ENCODE results near the gene MTHFR. TPM values are rescaled to one million over a fixed set of nuclear protein-coding genes. Genes with fewer than 3 reads are reported as not detected.

The MTHFR gene
- polyA plus RNA-seq, 1 of the 3 experiments (the other 2 are of a cell fraction), result 5.3 TPM

DNA sequence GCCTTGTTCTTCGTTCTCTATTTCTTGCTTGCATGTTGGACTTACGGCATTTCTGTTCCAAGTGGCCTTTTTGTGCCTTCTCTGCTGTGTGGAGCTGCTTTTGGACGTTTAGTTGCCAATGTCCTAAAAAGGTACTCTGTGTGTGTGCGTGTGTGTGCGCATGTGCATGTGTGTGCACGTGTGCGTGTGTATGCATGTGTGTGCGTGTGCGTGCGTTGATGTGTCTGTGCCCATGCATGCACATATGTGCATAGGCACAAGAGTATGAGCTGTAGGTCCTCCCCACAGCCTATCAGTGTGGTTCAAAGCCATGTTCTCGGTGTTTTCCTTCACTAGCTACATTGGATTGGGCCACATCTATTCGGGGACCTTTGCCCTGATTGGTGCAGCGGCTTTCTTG, 28.1 kb upstream of the MTHFR start:
- no peaks in the 10 kb centered on the region for H3K27me3 ChIP-seq (ENCODE audit: insufficient read depth)
- no peak for TF ChIP-seq RXRA (IDR thresholded peaks at IDR 0.05; ENCODE audit: borderline replicate concordance, low read depth)
- TF ChIP-seq YY1 (IDR thresholded peaks at IDR 0.05; ENCODE audit: low read depth), result no peak
- no peak for TF ChIP-seq TCF12 (IDR thresholded peaks at IDR 0.05)
- no peak for TF ChIP-seq RCOR1 (IDR thresholded peaks at IDR 0.05; ENCODE audit: low read length)
- TF ChIP-seq NFIC (IDR thresholded peaks at IDR 0.05; ENCODE audit: borderline replicate concordance), result no peak
- no peak for TF ChIP-seq USF1 (IDR thresholded peaks at IDR 0.05; ENCODE audit: borderline replicate concordance, low read depth)
- no peak for TF ChIP-seq MEF2A (IDR thresholded peaks at IDR 0.05; ENCODE audit: borderline replicate concordance, low read depth)
- no peak for TF ChIP-seq FOSL2 (IDR thresholded peaks at IDR 0.05; ENCODE audit: borderline replicate concordance, low read depth)
- no peak for TF ChIP-seq RFX5 (IDR thresholded peaks at IDR 0.05; ENCODE audit: low read length)
- no peak for TF ChIP-seq GABPA (IDR thresholded peaks at IDR 0.05; ENCODE audit: low read depth)
- no peak overlapping the region for H3K4me2 ChIP-seq
- H3K27ac ChIP-seq (ENCODE audit: low read depth in 2 of 2, low read length in 1 of 2), result no peak overlapping the region
- no peaks in the 10 kb centered on the region for H3K9me2 ChIP-seq
- no peaks in the 10 kb centered on the region for H3K9me3 ChIP-seq
- H3K4me3 ChIP-seq (ENCODE audit: low read depth in 2 of 2, low read length in 1 of 2), result no peak overlapping the region
- H3K4me1 ChIP-seq (ENCODE audit: control insufficient read depth in 1 of 2, insufficient read depth in 2 of 2, low read depth in 1 of 2, low read length in 1 of 2), result no peaks in the 10 kb centered on the region; a peak in 1 of 4 replicates
- H4K20me1 ChIP-seq (ENCODE audit: insufficient read depth), result peaks cover 4% of the 10 kb centered on the region; the same call in 1 of the 2 replicates
- H3K79me2 ChIP-seq (ENCODE audit: insufficient read depth), result no peaks in the 10 kb centered on the region
- no peaks in the 10 kb centered on the region for H3F3A ChIP-seq (replicated peaks; ENCODE audit: insufficient read depth)
- H3K9ac ChIP-seq, result no peak overlapping the region
- no peak overlapping the region for H2AFZ ChIP-seq (ENCODE audit: low read depth)
- POLR2A ChIA-PET, result no interaction called here
- no peak for DNase-seq
- WGBS (ENCODE audit: low lambda C conversion rate), result 94% methylated on average over 11 of the region's 13 CpGs
- H3K36me3 ChIP-seq (replicated peaks in 1 of 2; ENCODE audit: control insufficient read depth in 1 of 2, insufficient read depth in 2 of 2, low read length in 1 of 2), result peaks cover 23 to 82% of the 10 kb centered on the region in 2 experiments
- CTCF ChIA-PET, result interaction anchor here (1.5 kb wide), 1 partner anchor 59 kb away, joined by 4 read pairs; no protein-coding TSS in a partner anchor

DNA sequence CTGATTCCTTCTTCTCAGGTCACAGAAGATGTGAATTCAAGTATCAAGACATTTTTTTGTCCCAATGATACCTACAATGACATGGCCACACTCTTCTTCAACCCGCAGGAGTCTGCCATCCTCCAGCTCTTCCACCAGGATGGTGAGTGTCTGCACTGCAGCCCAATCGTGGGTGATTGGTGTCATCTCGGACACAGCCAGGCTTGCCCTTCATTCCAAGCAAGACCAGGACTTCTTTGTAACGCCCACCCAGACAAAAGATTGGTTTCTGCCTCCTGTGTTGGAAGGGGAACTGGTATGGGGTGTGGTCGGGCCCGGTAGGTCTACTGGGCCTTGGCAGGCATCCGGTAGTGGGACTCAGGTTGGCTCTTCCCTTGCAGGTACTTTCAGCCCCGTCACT, 27.7 kb upstream of the MTHFR start:
- Histone ChIP-seq H3K27ac (ENCODE audit: low read depth in 2 of 2, low read length in 1 of 2) (no peak overlapping the region), H3K4me3 (ENCODE audit: low read depth in 2 of 2, low read length in 1 of 2) (no peak overlapping the region), H3K27me3 (ENCODE audit: insufficient read depth) (no peaks in the 10 kb centered on the region), H3K36me3 (replicated peaks in 1 of 2; ENCODE audit: control insufficient read depth in 1 of 2, insufficient read depth in 2 of 2, low read length in 1 of 2) (peaks cover 27 to 83% of the 10 kb centered on the region in 2 experiments), H3K9me3 (no peaks in the 10 kb centered on the region), H3K9me2 (no peaks in the 10 kb centered on the region), H3K79me2 (ENCODE audit: insufficient read depth) (no peaks in the 10 kb centered on the region), H4K20me1 (ENCODE audit: insufficient read depth) (peaks cover 3% of the 10 kb centered on the region; the same call in 1 of the 2 replicates), H3K4me1 (ENCODE audit: control insufficient read depth in 1 of 2, insufficient read depth in 2 of 2, low read depth in 1 of 2, low read length in 1 of 2) (no peaks in the 10 kb centered on the region; a peak in 1 of 4 replicates), H3K4me2 (no peak overlapping the region), H3K9ac (no peak overlapping the region), H2AFZ (ENCODE audit: low read depth) (no peak overlapping the region), H3F3A (replicated peaks; ENCODE audit: insufficient read depth) (no peaks in the 10 kb centered on the region)
- CTCF ChIA-PET, result interaction anchor here (0.6 to 1.5 kb wide), 2 partner anchors 14 to 60 kb away, joined by 3 to 4 read pairs; no protein-coding TSS in a partner anchor
- 100% methylated on average over 3 of the region's 8 CpGs for WGBS (ENCODE audit: low lambda C conversion rate)
- no peak for DNase-seq
- TF ChIP-seq ZBTB33 (IDR thresholded peaks at IDR 0.05; ENCODE audit: borderline replicate concordance, low read depth) (no peak), JUND (IDR thresholded peaks at IDR 0.05) (no peak), GABPA (IDR thresholded peaks at IDR 0.05; ENCODE audit: low read depth) (no peak), POLR2AphosphoS5 (IDR thresholded peaks at IDR 0.05; ENCODE audit: low read depth, low read length) (no peak), REST (IDR thresholded peaks at IDR 0.05; ENCODE audit: low read depth, low read length) (no peak), TCF12 (IDR thresholded peaks at IDR 0.05) (no peak), SIN3A (IDR thresholded peaks at IDR 0.05; ENCODE audit: borderline replicate concordance, low read depth, low read length) (no peak), RXRA (IDR thresholded peaks at IDR 0.05; ENCODE audit: borderline replicate concordance, low read depth) (no peak), YY1 (IDR thresholded peaks at IDR 0.05; ENCODE audit: low read depth) (no peak), RAD21 (IDR thresholded peaks at IDR 0.05; ENCODE audit: low read length) (no peak)
- TF ChIP-seq, protein P1, sequence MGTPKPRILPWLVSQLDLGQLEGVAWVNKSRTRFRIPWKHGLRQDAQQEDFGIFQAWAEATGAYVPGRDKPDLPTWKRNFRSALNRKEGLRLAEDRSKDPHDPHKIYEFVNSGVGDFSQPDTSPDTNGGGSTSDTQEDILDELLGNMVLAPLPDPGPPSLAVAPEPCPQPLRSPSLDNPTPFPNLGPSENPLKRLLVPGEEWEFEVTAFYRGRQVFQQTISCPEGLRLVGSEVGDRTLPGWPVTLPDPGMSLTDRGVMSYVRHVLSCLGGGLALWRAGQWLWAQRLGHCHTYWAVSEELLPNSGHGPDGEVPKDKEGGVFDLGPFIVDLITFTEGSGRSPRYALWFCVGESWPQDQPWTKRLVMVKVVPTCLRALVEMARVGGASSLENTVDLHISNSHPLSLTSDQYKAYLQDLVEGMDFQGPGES (IDR thresholded peaks at IDR 0.05; ENCODE audit: low read depth, low read length), result no peak
- POLR2A ChIA-PET, result no interaction called here

All from SK-N-SH (cell line).